ENCODE measurements around the gene DOCK11. TPM values are rescaled to one million over a fixed set of nuclear protein-coding genes. Genes with fewer than 3 reads are reported as not detected.

The DOCK11 gene
- total and polyA plus RNA-seq, 10 of the 15 experiments (the other 5 are each of a cell fraction or from before 2014, with no cell fraction given): 16.3 to 30.7 (median 19.8) TPM

DNA sequence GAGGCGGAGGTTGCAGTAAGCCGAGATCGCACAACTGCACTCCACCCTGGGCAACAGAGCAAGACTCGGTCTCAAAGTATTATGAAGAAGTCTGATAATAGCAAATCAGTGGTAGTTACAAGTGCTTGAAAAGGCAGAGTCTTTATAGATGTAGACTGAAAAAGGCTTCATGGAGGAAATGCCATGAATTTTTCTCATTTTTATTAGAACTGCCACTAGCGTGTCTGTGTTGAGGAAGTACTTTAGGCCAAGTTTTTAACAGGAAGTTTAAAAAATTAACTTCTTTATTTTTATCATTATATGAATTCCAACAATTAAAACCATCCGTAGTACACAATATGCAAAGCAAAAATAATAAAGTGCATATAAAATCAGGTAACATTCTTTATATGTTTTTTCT lies 199.0 kb downstream of the DOCK11 start:
- intact Hi-C loops (cut with micrococcal nuclease; ENCODE audit: unreplicated experiment) (no loop called here), in situ Hi-C loops (cut with MboI) (no loop called here)
- ChIA-PET CTCF (no interaction called here), POLR2A (no interaction called here), SMC1A (ENCODE audit: uncharacterized antibody, unreplicated experiment) (no interaction called here), RAD21 (ENCODE audit: unreplicated experiment) (no interaction called here)
- H3K27me3 ChIP-seq (replicated peaks in 1 of 2; ENCODE audit: control insufficient read depth in 2 of 2, insufficient read depth in 2 of 2, low read length in 1 of 2): no peaks in the 10 kb centered on the region
- H3K4me3 ChIP-seq: no peak overlapping the region
- FAIRE-seq: no peak
- no TSS peak for BruUV-seq (replicated peaks)
- H3K79me2 ChIP-seq (ENCODE audit: control insufficient read depth, insufficient read depth, low read length): no peaks in the 10 kb centered on the region
- no peak overlapping the region for H3K4me2 ChIP-seq (ENCODE audit: control insufficient read depth, insufficient read depth)
- DNase-seq (ENCODE audit: low read depth, low spot score): no peak
- H3K4me1 ChIP-seq (ENCODE audit: control insufficient read depth, insufficient read depth, low read length): no peaks in the 10 kb centered on the region
- TF ChIP-seq, protein P1, sequence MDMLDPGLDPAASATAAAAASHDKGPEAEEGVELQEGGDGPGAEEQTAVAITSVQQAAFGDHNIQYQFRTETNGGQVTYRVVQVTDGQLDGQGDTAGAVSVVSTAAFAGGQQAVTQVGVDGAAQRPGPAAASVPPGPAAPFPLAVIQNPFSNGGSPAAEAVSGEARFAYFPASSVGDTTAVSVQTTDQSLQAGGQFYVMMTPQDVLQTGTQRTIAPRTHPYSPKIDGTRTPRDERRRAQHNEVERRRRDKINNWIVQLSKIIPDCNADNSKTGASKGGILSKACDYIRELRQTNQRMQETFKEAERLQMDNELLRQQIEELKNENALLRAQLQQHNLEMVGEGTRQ (IDR thresholded peaks at IDR 0.05; ENCODE audit: borderline replicate concordance, low read depth, low read length): no peak
- no peak for TF ChIP-seq RCOR1 (conservative IDR thresholded peaks at IDR 0.05; ENCODE audit: low read depth, low read length)
- no peak overlapping the region for H2AFZ ChIP-seq (ENCODE audit: control insufficient read depth, low read depth, low read length)
- H3K36me3 ChIP-seq (ENCODE audit: control insufficient read depth in 2 of 2, insufficient read depth in 2 of 2, low read length in 1 of 2): no peaks in the 10 kb centered on the region
- H4K20me1 ChIP-seq (ENCODE audit: control insufficient read depth, insufficient read depth): no peaks in the 10 kb centered on the region; the same call in 1 of the 2 replicates
- no peak for ATAC-seq
- WGBS (ENCODE audit: insufficient coverage, insufficient replicate concordance, low lambda C conversion rate, missing lambda C conversion rate): 72% methylated on average over 6 of the region's 6 CpGs
- no peak overlapping the region for H3K9ac ChIP-seq (ENCODE audit: control insufficient read depth, insufficient read depth, low read length)
- no peaks in the 10 kb centered on the region for H3K9me3 ChIP-seq (replicated peaks; ENCODE audit: control insufficient read depth, insufficient read depth, low read length)
- no peak overlapping the region for H3K27ac ChIP-seq (ENCODE audit: control insufficient read depth, insufficient read depth)

DNA sequence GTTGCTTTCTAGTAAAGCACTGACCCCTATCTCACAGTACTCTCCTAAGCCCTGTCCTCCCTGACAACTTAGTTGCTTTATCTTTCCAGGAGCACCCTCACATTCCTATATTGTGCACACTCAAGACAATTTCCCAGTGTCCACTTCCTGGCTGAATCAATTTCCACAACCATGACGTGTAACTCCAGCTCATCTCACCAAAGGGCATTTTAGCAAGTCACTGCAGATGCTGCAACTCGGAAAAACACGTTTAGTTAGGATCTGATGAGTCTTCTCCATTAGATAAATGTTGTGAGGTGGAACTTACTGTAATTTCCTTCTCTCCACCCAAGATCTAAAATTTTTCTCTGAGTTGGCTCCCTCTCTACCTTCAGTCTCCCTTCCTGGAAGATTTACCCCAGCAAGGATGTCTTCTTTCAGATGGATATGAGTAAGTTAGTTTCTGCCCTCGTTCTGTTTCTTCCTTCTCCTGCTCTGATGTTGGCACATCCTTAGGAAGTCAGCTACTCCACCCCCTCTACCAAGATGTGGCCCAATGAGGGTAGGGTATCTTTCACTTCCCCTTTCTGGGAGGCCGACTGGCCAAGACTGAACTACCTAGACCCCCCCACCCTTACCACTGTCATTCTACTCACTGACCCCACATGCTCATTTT lies 203.0 kb downstream of the DOCK11 start:
- POLR2A ChIA-PET: no interaction called here
- no peak for FAIRE-seq
- in situ Hi-C loops (cut with MboI): no loop called here
- RAD21 ChIA-PET (ENCODE audit: unreplicated experiment): no interaction called here
- no peaks in the 10 kb centered on the region for H3K27me3 ChIP-seq (replicated peaks in 1 of 2; ENCODE audit: control insufficient read depth in 2 of 2, insufficient read depth in 2 of 2, low read length in 1 of 2)
- H3K4me2 ChIP-seq (ENCODE audit: control insufficient read depth, insufficient read depth): no peak overlapping the region
- DNase-seq (ENCODE audit: low read depth, low spot score): no peak
- intact Hi-C loops (cut with micrococcal nuclease; ENCODE audit: unreplicated experiment): no loop called here
- H3K4me1 ChIP-seq (ENCODE audit: control insufficient read depth, insufficient read depth, low read length): no peaks in the 10 kb centered on the region
- no TSS peak for BruUV-seq (replicated peaks)
- CTCF ChIA-PET: no interaction called here
- no peaks in the 10 kb centered on the region for H3K79me2 ChIP-seq (ENCODE audit: control insufficient read depth, insufficient read depth, low read length)
- H3K4me3 ChIP-seq: no peak overlapping the region
- no peaks in the 10 kb centered on the region; the same call in 1 of the 2 replicates for H4K20me1 ChIP-seq (ENCODE audit: control insufficient read depth, insufficient read depth)
- H3K9me3 ChIP-seq (replicated peaks; ENCODE audit: control insufficient read depth, insufficient read depth, low read length): no peaks in the 10 kb centered on the region
- SMC1A ChIA-PET (ENCODE audit: uncharacterized antibody, unreplicated experiment): interaction anchor here (0.6 to 2.2 kb wide), 2 partner anchors 23 to 96 kb away, joined by 3 to 5 read pairs; no protein-coding TSS in a partner anchor
- no peak overlapping the region for H2AFZ ChIP-seq (ENCODE audit: control insufficient read depth, low read depth, low read length)
- H3K36me3 ChIP-seq (ENCODE audit: control insufficient read depth in 2 of 2, insufficient read depth in 2 of 2, low read length in 1 of 2): no peaks in the 10 kb centered on the region
- ATAC-seq: peak; percentile 77
- no peak overlapping the region for H3K27ac ChIP-seq (ENCODE audit: control insufficient read depth, insufficient read depth)
- no peak for TF ChIP-seq RAD51 (IDR thresholded peaks at IDR 0.05)
- no peak for TF ChIP-seq HCFC1 (IDR thresholded peaks at IDR 0.05; ENCODE audit: low read length)
- TF ChIP-seq RFX5 (IDR thresholded peaks at IDR 0.05; ENCODE audit: low read depth, low read length): no peak
- TF ChIP-seq SPI1 (IDR thresholded peaks at IDR 0.05; ENCODE audit: borderline replicate concordance, insufficient read depth, low read depth, low read length): peak; percentile 77; the same call in 1 of the 2 replicates
- TF ChIP-seq BMI1 (IDR thresholded peaks at IDR 0.05; ENCODE audit: borderline replicate concordance): no peak
- WGBS (ENCODE audit: insufficient coverage, insufficient replicate concordance, low lambda C conversion rate, missing lambda C conversion rate): 57% methylated on average over 5 of the region's 5 CpGs
- H3K9ac ChIP-seq (ENCODE audit: control insufficient read depth, insufficient read depth, low read length): no peak overlapping the region
